SH-SY5Y (cell line): Measurements from ENCODE around the gene ACBD7.

ENCODE experiments used
- GATA2 ChIP-seq: IDR thresholded peaks from 2 replicates; pipeline ENCODE4 v1.6.1; 2011; ENCODE audit warnings: mild to moderate bottlenecking, low read depth, low read length
- GATA3 ChIP-seq: IDR thresholded peaks from 2 replicates; pipeline ENCODE4 v1.6.1; 2011; ENCODE audit warnings: low read depth, mild to moderate bottlenecking, low read length, moderate library complexity

- no peak for TF ChIP-seq GATA3
- TF ChIP-seq GATA2, result no peak
These were observed 50.2 kb downstream of the ACBD7 start for GRCh38 chr10:15038416-15038815.
